Gastrocnemius medialis (tissue), 4 donors: ENCODE measurements around the gene PPARA. TPM values are rescaled to one million over a fixed set of nuclear protein-coding genes. Genes with fewer than 3 reads are reported as not detected.

Source experiments
- ATAC-seq, 2 donors: fragments of 150-250 bp; one replicate each; pipeline ENCODE4 v1.9.1; 2016
- DNase-seq, 2 donors: peaks; one replicate each; pipeline ENCODE4 v3.0.0-alpha.2; 2019
- H3K27ac ChIP-seq, 4 donors: fragments of 200-600 bp; sonication (generic); 1 replicate in 1 of 4; 2 replicates in 3 of 4; pipeline ENCODE4 v1.5.1; 2016 to 2018; ENCODE audit warnings: mild to moderate bottlenecking in 2 of 4, moderate library complexity in 1 of 4
- H3K27me3 ChIP-seq, 3 donors: fragments of 200-600 bp; sonication (generic) in 2 of 3; 1 replicate in 1 of 3; 2 replicates in 2 of 3; pipeline versions ENCODE4 v1.5.1 to v1.6.0; 2016 to 2019; ENCODE audit warnings: mild to moderate bottlenecking in 1 of 3, moderate library complexity in 1 of 3
- H3K36me3 ChIP-seq, 2 donors: fragments of 200-600 bp; sonication (generic) in 1 of 2; one replicate each; pipeline ENCODE4 v1.5.1; 2017 to 2018
- H3K4me1 ChIP-seq, 2 donors: fragments of 200-600 bp; sonication (generic) in 1 of 2; one replicate each; pipeline ENCODE4 v1.5.1; 2016 to 2017; ENCODE audit warnings: mild to moderate bottlenecking in 2 of 2
- H3K4me3 ChIP-seq, 4 donors: fragments of 200-600 bp; sonication (generic) in 3 of 4; 1 replicate in 1 of 4; 2 replicates in 3 of 4; pipeline ENCODE4 v1.5.1; 2016 to 2019; ENCODE audit warnings: mild to moderate bottlenecking in 2 of 4
- H3K9me3 ChIP-seq, 3 donors: fragments of 200-600 bp; sonication (generic) in 2 of 3; 1 replicate in 1 of 3; 2 replicates in 2 of 3; pipeline ENCODE4 v1.5.1; 2016 to 2019
- POLR2A ChIP-seq, 2 donors: fragments of 450-650 bp; IDR thresholded peaks; one replicate each; pipeline ENCODE4 v1.6.1; 2017; ENCODE audit warnings: antibody characterized with exemption in 2 of 2, mild to moderate bottlenecking in 2 of 2, moderate library complexity in 2 of 2
- in situ Hi-C, 4 donors: fragments of 200-750 bp; cut with MboI; loops; one replicate each; pipeline versions ENCODE4 v1.15.0 to v1.8.0; 2017; ENCODE audit warnings: low sequenced_read_pairs in 4 of 4
- intact Hi-C: fragments of 100-400 bp; cut with DNase I; formaldehyde crosslinking; loops from one replicate; pipeline ENCODE4 v1.15.1; 2023; ENCODE audit warnings: low total_unique reads
- total RNA-seq, 4 donors: library from RNA; depleted of rRNA; stranded (reverse); fragments of >200 nt; gene quantifications; one replicate each; pipeline versions ENCODE4 v1.1.0 to v1.2.3, GENCODE V29; 2016
- TF ChIP-seq, protein P1 (sequence below), 5 experiments: fragments of 450-650 bp in 3 of 5; fragments of 200-600 bp in 2 of 5; sonication (generic) in 2 of 5; IDR thresholded peaks in 4 of 5; conservative IDR thresholded peaks in 1 of 5; 1 replicate in 4 of 5; 2 replicates in 1 of 5; pipeline ENCODE4 v1.5.1; 2016 to 2019; ENCODE audit warnings: antibody characterized with exemption in 5 of 5, mild to moderate bottlenecking in 3 of 5, moderate library complexity in 3 of 5

The PPARA gene
- total RNA-seq, 4 donors from 2014 or later, result 29.6 to 74.8 (median 57.9) TPM

DNA sequence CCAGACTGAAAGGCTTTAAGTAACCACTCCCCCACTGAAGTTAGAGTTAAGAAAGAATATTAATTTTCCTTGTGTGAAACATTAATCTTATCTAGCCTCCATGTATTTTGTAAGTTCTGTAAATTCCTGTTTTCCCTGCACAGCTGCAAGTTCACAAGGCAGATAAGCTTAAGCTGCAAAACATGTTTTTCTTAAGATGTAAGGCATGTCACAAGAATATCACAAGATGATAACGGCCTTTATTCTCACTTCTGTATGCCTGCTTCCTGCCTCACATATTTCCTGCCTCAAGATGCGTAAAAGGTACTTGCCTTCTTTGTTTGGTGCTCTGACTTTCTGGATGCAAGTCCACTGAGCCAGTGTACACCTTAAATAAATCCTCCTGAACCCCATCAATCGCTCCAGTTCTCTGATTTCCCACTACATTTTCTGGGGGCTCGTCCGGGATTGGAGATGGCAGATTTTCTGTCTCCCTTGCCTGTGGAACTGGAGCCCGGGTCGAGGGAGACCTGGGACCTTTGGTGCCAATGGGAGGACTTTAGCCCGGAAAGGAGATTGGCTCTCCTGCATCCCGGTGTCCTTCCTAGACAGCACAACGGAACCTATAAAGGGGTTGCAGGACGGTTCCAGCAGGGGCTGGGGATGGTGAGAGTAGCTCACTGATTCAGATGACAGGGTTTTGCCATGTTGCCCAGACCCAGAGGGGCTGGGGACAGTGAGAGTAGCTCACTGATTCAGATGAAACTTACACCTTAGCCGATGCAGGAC lies 30.2 kb downstream of the PPARA start:
- H3K36me3 ChIP-seq, result peaks cover 0 to 34% of the 10 kb centered on the region in 2 donors
- no peak for ATAC-seq

DNA sequence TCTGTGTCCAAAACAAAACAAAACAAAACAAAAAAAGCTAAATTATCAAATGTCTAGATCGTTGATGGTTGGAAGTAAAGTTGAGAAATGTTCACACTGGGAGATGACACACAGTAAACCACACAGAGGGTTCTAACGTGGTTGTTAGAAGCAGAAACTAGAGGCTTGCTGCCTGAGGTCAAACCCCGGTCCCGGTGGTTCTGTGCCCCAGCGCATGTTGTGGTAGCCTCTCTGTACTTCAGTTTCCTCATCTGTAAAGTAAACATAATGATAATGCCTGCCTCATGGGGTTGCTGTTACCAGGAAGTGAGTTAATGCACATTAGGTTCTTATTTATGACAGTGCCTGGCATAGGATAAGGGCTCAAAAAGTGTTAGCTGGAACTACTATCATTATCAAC lies 33.4 kb downstream of the PPARA start:
- no peak for DNase-seq
- no peak for ATAC-seq
- H3K4me3 ChIP-seq, result no peak overlapping the region
- H3K9me3 ChIP-seq, result no peaks in the 10 kb centered on the region
- intact Hi-C loops (no loop called here), in situ Hi-C loops (no loop called here)
- H3K4me1 ChIP-seq, result no peaks in the 10 kb centered on the region
- H3K36me3 ChIP-seq, result peaks cover 0 to 39% of the 10 kb centered on the region in 2 donors
- H3K27ac ChIP-seq, result no peak overlapping the region
- H3K27me3 ChIP-seq, result no peaks in the 10 kb centered on the region
- no peak for TF ChIP-seq POLR2A (IDR thresholded peaks at IDR 0.05)
- TF ChIP-seq, protein P1, sequence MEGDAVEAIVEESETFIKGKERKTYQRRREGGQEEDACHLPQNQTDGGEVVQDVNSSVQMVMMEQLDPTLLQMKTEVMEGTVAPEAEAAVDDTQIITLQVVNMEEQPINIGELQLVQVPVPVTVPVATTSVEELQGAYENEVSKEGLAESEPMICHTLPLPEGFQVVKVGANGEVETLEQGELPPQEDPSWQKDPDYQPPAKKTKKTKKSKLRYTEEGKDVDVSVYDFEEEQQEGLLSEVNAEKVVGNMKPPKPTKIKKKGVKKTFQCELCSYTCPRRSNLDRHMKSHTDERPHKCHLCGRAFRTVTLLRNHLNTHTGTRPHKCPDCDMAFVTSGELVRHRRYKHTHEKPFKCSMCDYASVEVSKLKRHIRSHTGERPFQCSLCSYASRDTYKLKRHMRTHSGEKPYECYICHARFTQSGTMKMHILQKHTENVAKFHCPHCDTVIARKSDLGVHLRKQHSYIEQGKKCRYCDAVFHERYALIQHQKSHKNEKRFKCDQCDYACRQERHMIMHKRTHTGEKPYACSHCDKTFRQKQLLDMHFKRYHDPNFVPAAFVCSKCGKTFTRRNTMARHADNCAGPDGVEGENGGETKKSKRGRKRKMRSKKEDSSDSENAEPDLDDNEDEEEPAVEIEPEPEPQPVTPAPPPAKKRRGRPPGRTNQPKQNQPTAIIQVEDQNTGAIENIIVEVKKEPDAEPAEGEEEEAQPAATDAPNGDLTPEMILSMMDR (IDR thresholded peaks at IDR 0.05 in 4 of 5, conservative IDR thresholded peaks at IDR 0.05 in 1 of 5), result no peak

More for the DNA sequence above, 30.2 kb downstream of the PPARA start:
- DNase-seq, result no peak
- no peaks in the 10 kb centered on the region for H3K4me1 ChIP-seq
- H3K27me3 ChIP-seq, result no peaks in the 10 kb centered on the region
- TF ChIP-seq POLR2A (IDR thresholded peaks at IDR 0.05), result no peak
- TF ChIP-seq, protein P1 (IDR thresholded peaks at IDR 0.05 in 4 of 5, conservative IDR thresholded peaks at IDR 0.05 in 1 of 5), result no peak
- H3K27ac ChIP-seq, result no peak overlapping the region
- no peaks in the 10 kb centered on the region for H3K9me3 ChIP-seq
- in situ Hi-C loops (no loop called here), intact Hi-C loops (no loop called here)
- H3K4me3 ChIP-seq, result no peak overlapping the region

DNA sequence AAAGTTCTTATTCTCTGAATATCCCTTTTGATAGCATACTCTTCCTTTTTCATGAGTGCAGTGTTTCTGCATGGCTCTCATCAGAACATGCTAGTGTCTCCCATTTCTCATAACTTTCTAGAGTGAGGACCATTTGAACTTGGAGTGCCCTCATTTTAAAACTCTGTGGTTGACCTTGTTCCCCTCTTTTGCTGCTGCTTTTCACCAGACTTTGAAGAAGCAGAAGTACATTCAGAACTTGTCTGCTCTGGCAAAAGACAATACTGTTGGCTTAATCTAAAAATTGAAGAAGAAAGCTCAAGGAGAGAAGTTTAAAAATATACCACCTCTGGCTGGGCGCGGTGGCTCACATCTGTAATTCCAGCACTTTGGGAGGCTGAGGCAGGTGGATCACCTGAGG lies 35.0 kb downstream of the PPARA start:
- H3K27me3 ChIP-seq, result no peaks in the 10 kb centered on the region
- TF ChIP-seq POLR2A (IDR thresholded peaks at IDR 0.05), result no peak
- TF ChIP-seq, protein P1 (IDR thresholded peaks at IDR 0.05 in 4 of 5, conservative IDR thresholded peaks at IDR 0.05 in 1 of 5), result no peak
- intact Hi-C loops (no loop called here), in situ Hi-C loops (no loop called here)
- H3K4me1 ChIP-seq, result no peaks in the 10 kb centered on the region
- H3K36me3 ChIP-seq, result peaks cover 0 to 32% of the 10 kb centered on the region in 2 donors
- ATAC-seq, result no peak
- no peak overlapping the region for H3K27ac ChIP-seq
- DNase-seq, result no peak
- H3K4me3 ChIP-seq, result no peak overlapping the region
- H3K9me3 ChIP-seq, result no peaks in the 10 kb centered on the region

DNA sequence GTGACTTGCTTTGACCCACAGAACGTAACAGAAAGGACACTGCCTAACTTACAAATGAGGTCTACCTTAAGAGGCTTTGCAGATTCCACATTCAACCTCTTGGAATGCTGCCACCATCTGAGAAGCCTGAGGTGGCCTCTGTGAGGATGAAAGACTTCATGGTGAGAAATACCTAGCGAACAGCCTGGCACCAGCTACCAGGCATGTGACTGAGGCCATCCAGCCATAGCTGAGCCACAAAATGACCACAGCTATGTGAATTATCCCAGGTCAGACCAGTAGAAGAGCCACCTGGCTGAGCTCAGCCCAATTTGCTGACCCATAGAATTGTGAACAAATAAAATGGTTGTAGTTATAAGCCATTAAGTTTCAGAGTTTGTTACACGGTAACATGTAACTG lies 37.5 kb downstream of the PPARA start:
- Histone ChIP-seq H3K36me3 (peaks cover 0 to 20% of the 10 kb centered on the region in 2 donors), H3K27ac (no peak overlapping the region), H3K9me3 (no peaks in the 10 kb centered on the region), H3K4me1 (no peaks in the 10 kb centered on the region), H3K27me3 (no peaks in the 10 kb centered on the region), H3K4me3 (no peak overlapping the region)
- intact Hi-C loops (no loop called here), in situ Hi-C loops (no loop called here)
- no peak for TF ChIP-seq POLR2A (IDR thresholded peaks at IDR 0.05)
- TF ChIP-seq, protein P1 (IDR thresholded peaks at IDR 0.05 in 4 of 5, conservative IDR thresholded peaks at IDR 0.05 in 1 of 5), result no peak
- no peak for DNase-seq
- no peak for ATAC-seq
